Lower lobe of right lung (tissue), 2 donors: ENCODE results near the gene NR6A1. TPM values are rescaled to one million over a fixed set of nuclear protein-coding genes. Genes with fewer than 3 reads are reported as not detected.

ENCODE experiments used
- ATAC-seq, 2 donors: fragments of 200-7000 bp; cut with Tn5 transposase; one replicate each; pipeline ENCODE4 v1.9.1; 2020 to 2022; ENCODE audit warnings: mild to moderate bottlenecking in 2 of 2, moderate library complexity in 2 of 2
- DNase-seq: peaks from one replicate; pipeline ENCODE4 v3.0.0-alpha.2; 2020
- H3K27ac ChIP-seq: fragments of 200-600 bp; one replicate; pipeline ENCODE4 v1.8.0; 2022
- H3K27me3 ChIP-seq: fragments of 200-600 bp; one replicate; pipeline ENCODE4 v1.8.0; 2022; ENCODE audit warnings: low read depth
- H3K36me3 ChIP-seq: fragments of 200-600 bp; one replicate; pipeline ENCODE4 v1.8.0; 2022; ENCODE audit warnings: mild to moderate bottlenecking
- H3K4me1 ChIP-seq: fragments of 200-600 bp; one replicate; pipeline ENCODE4 v1.8.0; 2022
- H3K4me3 ChIP-seq: fragments of 200-600 bp; one replicate; pipeline ENCODE4 v1.8.0; 2022; ENCODE audit warnings: mild to moderate bottlenecking
- H3K9me3 ChIP-seq: fragments of 200-600 bp; one replicate; pipeline ENCODE4 v1.8.0; 2022
- CTCF ChIP-seq: fragments of 200-600 bp; IDR thresholded peaks from one replicate; pipeline ENCODE4 v1.8.0; 2022; ENCODE audit warnings: antibody characterized with exemption, mild to moderate bottlenecking
- intact Hi-C: fragments of 100-400 bp; cut with DNase I; formaldehyde crosslinking; loops from one replicate; pipeline ENCODE4 v1.11.0; 2022
- total RNA-seq: library from RNA; stranded (reverse); fragmentation: NEBNext Ultra II Directional; extraction: Animal tissue kit (Norgen Biotek cat#: 25700); gene quantifications from one replicate; pipeline ENCODE4 v1.2.1, GENCODE V29; 2021
- donor health status: DM: no; HTN: yes; CAD: no; lungs with severe emphysema.

The NR6A1 gene
- total RNA-seq, 1 donor from 2014 or later: 4.5 TPM

GRCh38 chr9:124553738-124554137 lies 217.4 kb downstream of the NR6A1 start:
- intact Hi-C loops: no loop called here
- Histone ChIP-seq H3K36me3 (no peaks in the 10 kb centered on the region), H3K27ac (no peak overlapping the region), H3K9me3 (no peaks in the 10 kb centered on the region), H3K4me1 (no peaks in the 10 kb centered on the region), H3K4me3 (no peak overlapping the region), H3K27me3 (no peaks in the 10 kb centered on the region)
- TF ChIP-seq CTCF: no peak
- no peak for DNase-seq
- ATAC-seq: no peak

GRCh38 chr9:124552273-124552605 lies 218.9 kb downstream of the NR6A1 start:
- ATAC-seq: peak in 1 of 2 donors; percentile 16
- Histone ChIP-seq H3K9me3 (no peaks in the 10 kb centered on the region), H3K27ac (no peak overlapping the region), H3K4me3 (no peak overlapping the region), H3K36me3 (no peaks in the 10 kb centered on the region), H3K27me3 (no peaks in the 10 kb centered on the region), H3K4me1 (no peaks in the 10 kb centered on the region)
- intact Hi-C loops: no loop called here
- no peak for TF ChIP-seq CTCF
- DNase-seq: no peak

DNA sequence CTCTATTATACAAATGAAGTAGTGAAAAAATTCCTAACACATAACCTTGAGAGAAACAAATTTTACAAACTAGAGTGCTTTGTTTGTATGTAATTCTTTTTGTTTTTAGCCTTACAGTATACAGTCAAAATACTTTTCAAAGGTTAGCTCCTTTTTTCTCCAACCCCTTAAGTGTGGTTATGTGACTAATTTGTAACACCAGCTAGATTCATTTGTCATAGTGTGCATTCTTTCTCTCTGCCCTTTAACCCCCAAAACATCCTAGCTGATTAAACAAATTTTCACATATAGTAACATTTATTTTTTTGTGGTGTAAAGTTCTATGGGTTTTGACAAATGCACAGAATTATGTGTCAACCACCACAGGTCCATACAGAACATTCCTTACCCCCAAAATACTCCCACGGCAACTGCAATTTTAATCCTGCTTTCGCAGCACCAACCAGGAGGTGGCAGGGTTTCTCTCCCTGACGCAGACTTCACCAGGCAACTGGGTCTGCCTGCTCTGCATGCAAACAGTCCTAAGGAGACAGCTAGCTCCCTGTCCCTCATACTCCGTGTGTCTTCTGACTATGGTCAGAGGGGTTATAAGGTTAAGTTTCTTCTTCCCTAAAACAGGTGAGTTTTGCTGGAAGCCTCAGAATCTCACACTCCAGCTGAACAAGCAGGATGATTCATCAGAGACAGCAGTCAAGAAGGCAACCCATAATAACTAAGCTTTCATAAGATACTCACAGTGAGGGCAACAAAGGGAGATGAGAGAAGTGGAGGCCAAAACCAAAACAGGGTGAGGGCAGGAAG lies 219.4 kb downstream of the NR6A1 start:
- TF ChIP-seq CTCF: peak; percentile 51
- Histone ChIP-seq H3K9me3 (no peaks in the 10 kb centered on the region), H3K4me3 (no peak overlapping the region), H3K4me1 (no peaks in the 10 kb centered on the region), H3K36me3 (no peaks in the 10 kb centered on the region), H3K27ac (no peak overlapping the region), H3K27me3 (no peaks in the 10 kb centered on the region)
- DNase-seq (peak; percentile 53), ATAC-seq (peak; percentile 78 to 86)
- intact Hi-C loops: no loop called here

GRCh38 chr9:124550072-124550471 lies 221.0 kb downstream of the NR6A1 start:
- H3K9me3 ChIP-seq: no peaks in the 10 kb centered on the region
- no peaks in the 10 kb centered on the region for H3K36me3 ChIP-seq
- DNase-seq (no peak), ATAC-seq (no peak)
- no peaks in the 10 kb centered on the region for H3K27me3 ChIP-seq
- no peak overlapping the region for H3K27ac ChIP-seq
- intact Hi-C loops: no loop called here
- no peaks in the 10 kb centered on the region for H3K4me1 ChIP-seq
- no peak overlapping the region for H3K4me3 ChIP-seq
- TF ChIP-seq CTCF: no peak

DNA sequence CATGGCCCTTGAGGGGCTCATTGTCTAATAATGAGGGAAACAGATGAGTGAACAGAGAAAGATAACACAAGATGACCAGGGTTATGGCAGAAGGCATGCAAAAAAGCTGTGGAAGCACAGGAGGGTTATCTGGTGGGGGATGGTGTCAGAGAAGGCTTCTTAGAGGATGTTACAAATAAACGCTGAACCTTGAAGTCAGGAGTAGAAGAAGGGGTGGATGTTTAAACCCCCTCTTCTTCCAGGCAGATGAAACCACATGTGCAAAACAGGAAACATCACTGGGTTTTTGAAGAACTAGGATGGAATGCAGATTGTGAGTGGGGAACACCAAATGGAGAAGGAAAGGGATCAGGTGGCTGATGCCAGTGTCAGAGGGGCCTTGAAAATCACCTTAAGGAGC lies 222.1 kb downstream of the NR6A1 start:
- no peak for ATAC-seq
- H3K36me3 ChIP-seq: no peaks in the 10 kb centered on the region

More for the DNA sequence above, 222.1 kb downstream of the NR6A1 start:
- no peak for TF ChIP-seq CTCF
- intact Hi-C loops: no loop called here
- Histone ChIP-seq H3K4me3 (no peak overlapping the region), H3K27ac (no peak overlapping the region), H3K4me1 (no peaks in the 10 kb centered on the region), H3K9me3 (no peaks in the 10 kb centered on the region), H3K27me3 (no peaks in the 10 kb centered on the region)
- no peak for DNase-seq
